HG03457 (cell line): ENCODE data around the gene C16orf96.
"Not testable (repeated sequence)": the region's sequence is repeated elsewhere in the genome, so short reads cannot be mapped to it uniquely, and the experiment has no call there.

Experiments used
- ATAC-seq: cut with Tn5 transposase; IDR thresholded peaks from one replicate; pipeline ENCODE4 v1.9.1; 2021; ENCODE audit warnings: moderate number of reproducible peaks; ENCODE audit not compliant: unreplicated experiment

Gene C16orf96

DNA sequence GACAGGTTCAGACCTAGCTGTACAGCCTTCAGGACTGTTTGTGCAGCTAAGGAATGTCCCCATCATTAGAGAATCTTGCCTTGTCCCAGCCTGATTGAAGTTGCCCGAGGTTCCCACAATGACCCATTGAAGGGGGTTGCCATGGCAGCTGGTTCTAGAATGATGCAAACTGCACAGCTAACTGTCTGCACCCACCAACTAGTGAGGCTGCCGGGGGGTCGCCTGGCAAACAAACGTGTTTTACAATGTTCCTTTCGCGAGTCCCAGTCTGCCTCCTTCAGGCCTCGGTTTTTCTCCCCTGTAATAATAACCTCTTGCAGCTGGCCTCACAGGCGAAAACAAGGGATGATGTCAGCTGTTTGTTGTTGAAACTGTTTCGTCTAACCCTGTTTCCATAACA lies 5.5 kb downstream of the C16orf96 start:
- no peak for ATAC-seq

DNA sequence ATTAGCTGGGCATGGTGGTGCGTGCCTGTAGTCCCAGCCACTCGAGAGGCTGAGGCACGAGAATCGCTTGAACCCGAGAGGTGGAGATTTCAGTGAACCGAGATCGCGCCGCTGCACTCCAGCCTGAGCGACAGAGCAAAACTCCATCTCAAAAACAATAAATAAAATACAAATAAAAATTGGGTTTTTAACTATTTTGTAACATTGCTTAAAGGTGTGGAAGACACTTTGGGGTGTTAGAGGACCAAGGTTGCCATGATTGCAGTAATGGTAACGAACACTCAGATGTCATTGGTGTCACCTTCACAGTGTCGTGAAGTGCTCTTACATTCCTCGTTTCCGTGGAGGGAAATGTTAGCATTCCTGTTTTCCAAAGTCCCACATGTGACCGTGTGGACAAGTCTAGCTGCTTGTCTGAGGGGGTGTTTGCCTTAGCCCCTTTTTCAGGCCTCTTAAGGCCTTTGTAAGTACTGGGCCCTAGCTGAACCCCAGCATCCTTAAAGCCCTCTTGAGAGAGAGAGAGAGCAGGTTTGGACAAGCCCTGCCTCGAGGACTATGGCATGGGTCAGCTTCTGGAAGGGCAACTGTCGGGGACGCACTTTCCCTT lies 8.6 kb downstream of the C16orf96 start:
- no peak for ATAC-seq

GRCh38 chr16:4566144-4566543 lies 10.0 kb downstream of the C16orf96 start:
- no peak for ATAC-seq

DNA sequence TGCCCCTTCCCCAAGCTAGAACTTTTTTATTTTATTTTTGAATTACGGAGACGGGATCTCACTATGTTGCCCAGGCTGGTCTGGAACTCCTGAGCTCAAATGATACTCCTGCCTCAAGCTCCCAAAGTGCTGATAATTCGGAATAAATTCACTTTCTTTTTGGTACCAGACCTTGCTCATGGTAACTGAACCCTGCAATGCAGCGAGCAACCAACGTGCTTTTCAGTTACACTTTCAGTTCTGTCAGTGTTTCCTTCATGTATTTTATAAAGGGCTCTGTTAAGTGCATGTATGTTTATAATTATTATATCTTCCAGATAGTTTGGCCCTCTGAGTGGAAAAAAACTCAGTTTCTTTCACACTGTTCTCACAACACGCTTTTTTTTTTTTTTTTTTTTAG lies 13.9 kb downstream of the C16orf96 start:
- ATAC-seq: no peak

- no peak for ATAC-seq
Observed at GRCh38 chr16:4570688-4571321, 14.7 kb downstream of the C16orf96 start.

DNA sequence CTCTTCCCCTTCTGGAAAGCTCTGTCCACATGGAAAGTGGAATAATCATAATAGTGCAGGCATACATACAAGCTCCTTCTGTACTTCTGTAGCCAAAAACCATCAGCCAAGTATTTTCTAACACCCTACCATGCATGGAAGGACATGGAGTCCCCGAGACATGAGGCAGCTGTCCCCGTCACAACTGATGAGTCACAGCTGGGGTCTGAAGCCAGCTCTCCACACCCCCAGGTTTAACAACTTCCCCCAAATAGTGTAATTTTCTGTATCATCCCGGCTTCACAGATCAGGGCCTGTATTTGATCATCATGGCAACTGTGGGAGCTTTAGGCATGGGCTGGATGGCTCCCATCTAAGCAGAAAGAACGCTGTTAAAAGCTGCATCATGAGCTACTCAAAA lies 16.6 kb downstream of the C16orf96 start:
- no peak for ATAC-seq

GRCh38 chr16:4573926-4574325 lies 17.8 kb downstream of the C16orf96 start:
- ATAC-seq: not testable (repeated sequence)

GRCh38 chr16:4574919-4575705 lies 19.0 kb downstream of the C16orf96 start:
- no peak for ATAC-seq

DNA sequence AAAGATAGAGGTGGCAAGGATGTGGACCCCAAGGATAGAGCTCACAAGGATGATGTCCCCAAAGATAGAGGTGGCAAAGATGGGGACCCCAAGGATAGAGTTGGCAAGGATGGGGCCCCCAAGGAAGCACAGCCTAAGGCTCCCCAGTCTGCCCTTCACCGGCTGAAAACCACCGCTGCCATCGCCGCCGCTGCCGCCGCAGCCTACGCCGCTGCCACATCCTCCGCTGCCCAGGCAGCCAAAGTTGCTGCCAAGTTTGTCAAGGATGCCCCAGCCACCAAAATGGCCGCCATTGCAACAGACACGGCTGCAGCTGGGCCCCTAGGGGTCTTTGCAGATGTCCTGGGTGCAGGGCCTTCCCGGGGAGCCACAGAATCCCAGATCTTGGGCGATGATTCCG lies 19.9 kb downstream of the C16orf96 start:
- no peak for ATAC-seq

GRCh38 chr16:4578961-4579530 lies 22.9 kb downstream of the C16orf96 start:
- no peak for ATAC-seq

DNA sequence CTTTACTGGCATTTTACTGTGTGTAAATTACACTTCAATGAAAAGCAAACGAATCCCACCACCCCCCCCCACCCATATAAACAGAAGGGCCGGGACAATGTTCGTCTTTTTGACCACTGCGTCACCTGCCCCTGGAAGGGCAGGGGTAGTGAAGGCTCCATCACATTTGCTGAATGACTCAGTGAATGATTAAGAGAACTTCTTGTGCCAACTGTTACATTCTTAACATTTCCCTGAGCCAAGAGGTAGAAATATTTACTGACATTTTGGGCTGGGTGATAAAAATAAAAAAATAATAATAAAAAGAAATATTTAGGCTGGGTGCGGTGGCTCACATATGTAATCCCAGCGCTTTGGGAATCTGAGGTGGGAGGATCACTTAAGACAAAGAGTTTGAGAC lies 24.1 kb downstream of the C16orf96 start:
- ATAC-seq: no peak

DNA sequence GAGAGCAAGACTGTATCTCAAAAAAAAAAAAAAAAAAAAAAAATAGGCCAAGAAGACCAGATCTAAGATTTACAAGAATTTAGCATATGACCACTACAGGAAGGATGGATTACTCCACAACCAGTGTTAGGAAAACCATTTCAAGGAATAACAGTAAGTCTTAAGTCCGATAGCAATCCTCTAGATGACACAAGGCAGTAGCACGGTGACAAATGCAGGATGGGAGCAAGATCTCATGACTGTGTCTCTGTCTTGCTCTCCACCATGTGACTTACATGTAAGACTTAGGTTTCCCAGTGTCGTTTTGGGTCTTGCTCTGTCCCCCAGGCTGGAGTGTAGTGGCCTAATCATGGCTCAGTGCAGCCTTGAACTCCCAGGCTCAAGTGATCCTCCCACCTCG lies 27.8 kb downstream of the C16orf96 start:
- no peak for ATAC-seq

- no peak for ATAC-seq
Observed at GRCh38 chr16:4586291-4586690, 30.2 kb downstream of the C16orf96 start.

- no peak for ATAC-seq
Observed at GRCh38 chr16:4588386-4588785, 32.2 kb downstream of the C16orf96 start.

DNA sequence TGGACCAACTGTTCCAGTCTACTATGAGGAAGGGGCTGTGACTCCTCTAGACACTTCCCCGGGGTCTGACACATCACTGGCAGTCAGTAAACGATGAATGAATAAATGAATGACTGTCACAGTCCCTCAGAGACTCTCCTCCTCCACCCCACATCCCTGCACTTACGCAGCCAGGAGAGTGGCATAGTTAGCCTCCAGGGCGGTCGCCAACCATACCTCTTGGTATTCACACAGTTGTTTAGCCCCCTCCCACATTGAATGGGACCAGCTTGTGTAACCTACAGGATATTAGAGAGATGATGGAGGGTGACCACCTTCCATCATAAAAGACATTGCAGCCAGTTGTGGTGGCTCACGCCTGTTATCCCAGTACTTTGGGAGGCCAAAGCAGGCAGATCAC lies 32.8 kb downstream of the C16orf96 start:
- ATAC-seq: no peak

DNA sequence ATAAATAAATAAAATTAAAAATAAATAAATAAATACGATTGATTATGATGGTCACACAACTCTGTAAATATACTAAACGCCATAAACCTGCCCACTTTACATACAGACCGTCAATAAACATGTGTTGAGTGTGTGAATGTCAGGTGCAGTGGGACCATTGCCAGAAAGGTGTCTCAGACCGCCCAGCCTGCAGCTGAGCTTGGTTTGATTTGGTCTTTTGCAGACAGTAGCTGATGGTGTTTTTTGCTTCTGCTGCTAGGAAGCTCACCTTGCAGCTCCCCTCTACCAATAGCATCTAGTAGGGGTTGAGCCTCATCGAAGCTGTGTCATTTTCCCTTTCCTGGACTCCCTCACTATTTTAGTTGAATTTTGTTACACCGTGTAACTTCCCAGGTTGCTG lies 35.1 kb downstream of the C16orf96 start:
- ATAC-seq: no peak

GRCh38 chr16:4591706-4592470 lies 35.7 kb downstream of the C16orf96 start:
- no peak for ATAC-seq

DNA sequence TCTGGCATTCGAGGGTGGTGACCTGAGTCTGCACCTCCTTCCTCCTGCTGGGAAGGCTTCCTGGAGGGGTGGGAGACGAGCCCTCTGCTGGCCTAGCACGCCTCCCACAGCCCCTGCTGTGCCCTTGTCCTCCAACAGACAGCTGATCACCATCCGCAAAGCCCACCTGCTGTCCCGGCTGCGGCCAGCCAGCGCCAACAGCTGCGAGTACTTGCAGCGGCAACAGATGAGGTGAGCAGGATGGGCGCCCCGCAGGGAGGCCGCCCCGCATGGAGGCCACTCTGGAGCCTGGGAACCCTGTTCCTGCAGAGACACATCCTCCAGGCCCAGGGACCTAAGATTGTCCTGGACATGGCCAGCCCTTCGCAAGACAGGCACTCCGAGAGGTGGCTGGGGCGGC lies 36.9 kb downstream of the C16orf96 start:
- no peak for ATAC-seq

GRCh38 chr16:4594433-4595410 lies 38.6 kb downstream of the C16orf96 start:
- ATAC-seq: no peak

- ATAC-seq: no peak
Observed at GRCh38 chr16:4597174-4597573, 41.0 kb downstream of the C16orf96 start.
